Measurements from ENCODE around the gene SEMA5B.

- TF ChIP-seq RAD21 (conservative IDR thresholded peaks at IDR 0.05) = no peak
- no peak for TF ChIP-seq EZH2 (IDR thresholded peaks at IDR 0.05; ENCODE audit: borderline replicate concordance, insufficient read depth, low read length, poor library complexity, severe bottlenecking)
- TF ChIP-seq CTCF (IDR thresholded peaks at IDR 0.05; ENCODE audit: poor library complexity, severe bottlenecking) = no peak
- no peak for TF ChIP-seq MXI1 (conservative IDR thresholded peaks at IDR 0.05; ENCODE audit: poor library complexity, severe bottlenecking)
- no peak for TF ChIP-seq POLR2AphosphoS5 (IDR thresholded peaks at IDR 0.05)
- no peak for TF ChIP-seq SMC3 (conservative IDR thresholded peaks at IDR 0.05; ENCODE audit: poor library complexity)
- TF ChIP-seq EP300 (conservative IDR thresholded peaks at IDR 0.05; ENCODE audit: poor library complexity, severe bottlenecking) = no peak
- no peak for TF ChIP-seq TAF1 (IDR thresholded peaks at IDR 0.05; ENCODE audit: low read depth)
- TF ChIP-seq REST (IDR thresholded peaks at IDR 0.05; ENCODE audit: borderline replicate concordance) = no peak
These were observed 4.5 kb upstream of the SEMA5B start for GRCh38 chr3:123032057-123032456.
